ENCODE measurements around the gene TMEM158.

The TMEM158 gene

DNA sequence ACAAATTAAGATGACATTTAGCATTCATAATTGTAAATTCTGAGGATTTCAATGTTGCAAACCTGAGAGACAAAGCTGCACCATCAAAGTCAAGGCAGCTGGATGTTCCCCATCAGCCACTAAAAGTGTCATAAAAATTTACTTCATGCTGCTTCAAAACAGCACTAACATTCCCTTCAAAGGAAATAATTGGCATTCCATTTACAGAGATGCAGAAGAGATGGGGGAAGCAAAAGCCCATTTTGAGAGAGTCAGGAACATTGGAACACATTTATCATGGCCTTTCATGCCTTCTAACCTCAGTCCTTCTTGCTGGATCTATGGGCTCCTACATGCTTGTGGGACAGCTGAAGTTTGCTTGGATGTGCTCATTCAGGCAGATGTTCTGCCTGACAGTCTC lies 6.4 kb upstream of the TMEM158 start:
- no peak for DNase-seq (ENCODE audit: low spot score)

DNA sequence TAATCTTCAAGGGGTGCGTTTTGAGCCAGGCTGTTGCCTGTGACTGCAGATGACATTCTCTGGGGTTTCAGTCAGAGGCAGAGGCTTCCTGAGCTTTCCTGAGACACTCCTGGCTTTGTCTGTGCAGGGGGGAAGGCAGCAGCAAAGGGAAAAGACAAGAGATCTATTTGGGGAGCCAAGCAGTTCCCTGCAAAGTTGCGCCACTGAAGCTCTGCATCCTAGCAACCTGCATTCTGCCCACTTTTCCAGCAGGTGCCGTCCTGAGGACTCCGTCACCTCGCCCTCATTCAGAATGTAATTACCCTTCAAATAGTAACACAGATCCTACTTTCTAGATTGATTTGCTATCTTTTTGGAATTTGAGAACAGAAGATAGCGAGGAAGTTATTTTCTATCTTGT lies 1.9 kb upstream of the TMEM158 start:
- peak; percentile 52 for DNase-seq (ENCODE audit: low spot score)

DNA sequence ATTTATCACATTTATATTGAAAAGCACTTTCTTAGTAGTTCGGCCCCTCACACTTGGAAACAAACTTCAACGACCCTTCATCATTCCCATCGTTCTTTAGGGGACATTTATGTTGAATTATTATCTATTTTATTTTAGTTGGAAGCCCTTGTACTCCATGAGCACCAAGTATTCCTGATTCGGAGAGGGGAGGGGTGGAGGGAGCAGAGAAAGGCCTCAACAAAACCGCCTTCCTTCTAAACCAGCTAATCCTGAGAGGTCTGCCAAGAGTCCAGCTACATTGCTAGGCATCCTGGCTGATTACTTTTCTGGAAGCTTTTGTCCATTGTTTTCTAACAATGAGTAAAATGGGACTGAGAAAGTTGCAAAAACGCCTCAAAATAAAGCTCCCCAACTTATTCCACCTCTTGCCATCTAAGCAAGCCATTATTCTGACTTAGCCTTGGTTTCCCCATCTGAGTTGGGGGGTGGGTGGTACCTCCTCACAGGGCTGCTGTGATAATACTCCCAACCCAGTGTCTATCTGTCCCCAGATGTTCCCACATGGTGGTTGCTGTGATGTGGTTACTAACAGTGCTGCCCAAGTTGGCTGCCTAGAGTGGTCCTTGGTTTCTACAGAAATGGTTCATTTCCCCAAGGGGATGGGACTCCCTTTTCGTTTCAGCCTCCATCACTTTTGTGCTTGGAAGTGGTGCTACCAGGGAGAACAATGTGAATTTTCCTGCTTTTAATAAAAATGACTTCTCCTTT lies 1.2 kb upstream of the TMEM158 start:
- no peak for DNase-seq (ENCODE audit: low spot score)

DNA sequence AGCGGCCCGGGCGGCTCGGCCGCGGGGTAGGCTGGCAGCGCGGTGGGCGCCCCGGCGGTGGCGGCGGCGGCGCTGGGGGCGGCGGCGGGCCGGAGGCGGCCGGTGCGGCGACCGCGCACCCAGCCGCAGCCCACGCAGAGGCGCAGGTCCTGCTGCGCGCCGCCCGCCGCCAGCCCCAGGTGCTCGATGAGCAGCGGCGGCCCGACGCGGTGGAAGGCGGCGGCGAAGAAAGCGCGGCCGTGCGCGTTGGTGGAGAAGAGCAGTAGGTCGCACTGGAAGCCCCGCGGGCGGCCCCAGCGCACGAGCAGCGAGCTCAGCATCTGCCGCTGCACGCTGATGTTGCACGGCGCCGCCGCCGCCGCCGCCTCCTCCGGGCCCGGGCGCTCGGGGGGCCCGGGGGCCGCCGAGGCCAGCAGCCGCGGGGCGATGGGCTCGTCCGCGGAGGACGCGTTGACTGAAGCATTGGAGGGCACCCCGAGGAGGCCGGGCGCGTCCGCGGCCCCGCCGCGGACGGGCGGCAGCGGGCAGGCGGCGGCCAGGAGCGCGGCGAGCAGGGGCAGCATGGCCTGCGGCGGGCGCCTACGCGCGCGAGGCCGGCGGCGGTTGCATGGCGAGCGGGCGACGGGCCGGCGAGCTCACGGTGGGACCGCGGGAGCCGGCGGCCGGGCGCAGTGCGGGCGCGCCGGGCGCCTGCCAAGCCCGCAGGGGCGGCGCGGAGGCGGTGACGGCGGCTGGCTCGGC lies 452 bp downstream of the TMEM158 start:
- peak; percentile 44 for DNase-seq (ENCODE audit: low spot score)

DNA sequence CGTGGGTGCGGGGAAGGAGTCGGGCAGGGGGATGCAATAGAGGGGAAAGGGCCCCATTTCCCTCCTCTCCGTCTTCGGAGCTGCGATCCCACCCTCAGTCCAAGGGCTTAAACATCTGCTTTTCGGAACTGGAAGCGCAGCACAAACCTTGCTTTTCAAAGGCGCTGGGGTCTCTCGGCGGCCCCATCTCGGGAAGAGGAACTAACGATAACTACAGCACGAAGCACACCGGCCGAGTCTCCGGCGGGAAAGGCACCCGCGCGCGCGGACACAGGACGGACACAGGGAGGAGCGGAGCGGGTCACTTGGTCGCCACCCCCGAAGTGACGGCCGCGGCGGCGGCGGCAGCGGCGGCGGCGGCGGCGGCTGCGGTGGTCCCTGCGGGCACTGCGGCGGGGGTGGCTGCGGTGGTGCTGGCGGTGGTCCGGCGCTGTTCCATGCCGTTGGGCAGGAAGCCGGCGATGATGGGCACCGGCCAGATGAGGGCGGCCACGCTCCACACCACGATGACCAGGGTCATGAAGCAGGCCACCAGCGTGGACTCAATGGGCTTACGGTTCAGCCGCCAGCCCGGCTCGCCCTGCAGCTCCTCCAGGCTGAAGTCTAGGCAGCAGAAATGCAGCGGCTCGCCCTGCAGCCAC lies 1.1 kb downstream of the TMEM158 start:
- peak; percentile 93 for DNase-seq (ENCODE audit: low spot score)

DNA sequence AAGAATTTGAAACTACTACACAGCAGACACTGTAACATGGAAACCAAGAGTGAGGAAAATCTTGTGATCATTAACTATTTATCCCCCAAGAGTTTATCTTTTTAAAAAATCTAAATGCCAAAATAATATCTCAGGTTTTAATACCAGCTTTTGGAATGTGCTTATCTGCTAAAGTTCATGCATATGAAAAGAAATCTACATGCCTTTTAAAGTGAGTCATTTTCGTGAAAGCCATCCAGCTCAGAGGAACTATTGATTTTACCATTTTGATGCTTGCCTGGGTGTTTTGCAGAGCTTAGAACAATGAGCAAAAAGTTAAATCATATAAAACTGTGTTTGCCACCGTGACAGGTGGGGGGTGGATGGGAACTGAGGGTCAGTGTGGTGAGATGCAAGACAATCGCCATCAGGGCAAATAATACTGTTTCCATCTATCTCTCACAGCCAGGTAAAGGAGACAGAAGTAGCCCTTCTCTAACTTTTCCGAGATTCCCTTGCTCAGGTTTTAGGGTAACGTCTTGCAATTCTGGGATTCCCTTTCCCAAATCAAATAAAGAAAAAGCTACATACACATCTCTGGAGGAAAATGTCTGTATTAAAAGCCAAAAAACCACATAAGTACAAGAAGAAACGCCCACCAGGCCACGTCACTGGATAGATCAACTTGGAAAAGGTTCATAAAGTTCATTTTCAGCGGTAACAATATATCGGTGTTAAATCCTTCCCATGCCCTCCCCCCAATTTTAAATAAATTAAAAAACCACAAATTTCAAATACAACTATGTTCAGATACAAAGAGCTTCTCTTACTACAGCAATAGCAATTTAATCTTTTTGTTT lies 2.0 kb downstream of the TMEM158 start:
- DNase-seq (ENCODE audit: low spot score), result no peak

DNA sequence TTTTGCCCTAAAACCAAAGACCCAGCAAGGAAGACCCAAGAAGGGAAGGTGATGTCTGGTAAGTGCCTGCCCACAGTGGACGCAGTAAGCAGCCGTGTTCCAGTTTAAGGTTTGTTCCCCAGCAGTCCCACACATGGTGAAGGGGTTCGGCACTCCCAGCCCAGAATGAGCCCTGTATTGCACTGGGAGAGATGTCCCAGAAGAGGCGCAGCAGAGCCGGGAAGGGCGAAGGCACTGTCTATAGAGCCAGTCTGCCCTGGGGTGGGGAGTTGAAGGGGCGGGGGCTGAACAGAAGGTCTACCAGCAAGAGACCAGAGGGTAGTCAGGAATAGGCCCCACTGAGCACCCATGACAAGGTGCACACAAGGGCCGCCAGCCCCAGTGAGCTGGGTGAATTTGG lies 6.4 kb downstream of the TMEM158 start:
- no peak for DNase-seq (ENCODE audit: low spot score)

DNA sequence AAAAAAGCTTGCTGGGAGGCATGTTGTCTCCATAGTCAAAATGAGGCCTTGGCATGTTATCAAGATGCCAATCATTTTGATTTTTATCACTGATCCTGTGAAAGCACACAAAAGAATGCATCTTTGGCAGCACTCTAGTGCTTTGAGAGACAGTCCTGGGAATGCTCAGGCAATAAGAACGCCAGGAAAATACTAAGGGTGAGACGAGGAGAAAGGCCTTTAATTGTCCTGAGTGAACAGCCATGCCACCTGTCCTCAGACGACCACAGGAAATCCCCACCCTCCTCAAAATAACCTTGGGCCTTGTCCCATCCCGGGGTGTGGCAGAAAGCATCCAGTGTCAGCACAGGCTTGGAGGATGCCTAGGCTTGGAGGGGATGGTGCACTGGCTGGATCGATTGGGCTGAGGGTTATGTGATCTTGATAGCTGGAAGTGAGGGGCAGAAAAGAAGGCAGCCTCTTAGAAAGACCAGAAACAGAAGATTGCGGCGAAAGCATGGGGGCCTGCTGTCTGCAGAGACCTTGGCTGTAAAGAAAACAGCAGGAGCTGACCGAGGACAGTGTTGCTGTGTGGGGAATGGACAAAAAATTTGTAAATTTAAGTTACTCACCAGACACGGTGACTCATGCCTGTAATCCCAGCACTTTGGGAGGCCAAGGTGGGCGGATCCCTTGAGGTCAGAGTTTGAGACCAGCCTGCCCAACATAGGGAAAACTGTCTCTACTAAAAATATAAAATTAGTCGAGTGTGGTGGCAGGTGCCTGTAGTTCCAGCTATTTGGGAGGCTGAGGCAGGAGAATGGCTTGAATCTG lies 7.3 kb downstream of the TMEM158 start:
- DNase-seq (ENCODE audit: low spot score), result no peak

DNA sequence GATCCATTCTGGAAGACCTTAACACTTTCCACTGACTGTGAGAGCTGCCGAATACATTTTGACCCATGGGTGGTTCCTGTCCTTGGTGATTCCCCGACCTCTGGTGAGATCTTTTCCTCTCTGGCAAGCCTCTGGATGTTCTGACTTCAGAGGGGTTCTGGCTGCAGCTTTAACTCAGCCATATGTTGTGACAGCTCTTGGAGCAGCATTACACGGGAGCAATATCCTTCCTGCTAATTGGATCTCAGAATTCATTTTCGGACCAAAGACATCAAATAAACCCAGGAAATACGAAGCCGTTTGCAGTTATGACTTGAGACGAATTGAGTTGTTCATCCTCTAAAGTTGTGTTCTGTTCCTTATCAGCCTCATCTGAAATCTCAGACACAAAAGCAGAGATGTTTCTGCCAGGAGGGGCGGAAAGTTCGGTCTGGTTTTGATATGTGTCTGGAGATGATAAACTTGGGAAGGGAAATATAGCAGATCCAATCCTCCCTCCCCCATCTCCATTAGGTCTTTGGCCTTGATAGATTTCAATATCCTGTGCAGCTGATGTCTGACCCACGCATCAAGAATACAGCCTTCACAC lies 10.0 kb downstream of the TMEM158 start:
- no peak for DNase-seq (ENCODE audit: low spot score)

DNA sequence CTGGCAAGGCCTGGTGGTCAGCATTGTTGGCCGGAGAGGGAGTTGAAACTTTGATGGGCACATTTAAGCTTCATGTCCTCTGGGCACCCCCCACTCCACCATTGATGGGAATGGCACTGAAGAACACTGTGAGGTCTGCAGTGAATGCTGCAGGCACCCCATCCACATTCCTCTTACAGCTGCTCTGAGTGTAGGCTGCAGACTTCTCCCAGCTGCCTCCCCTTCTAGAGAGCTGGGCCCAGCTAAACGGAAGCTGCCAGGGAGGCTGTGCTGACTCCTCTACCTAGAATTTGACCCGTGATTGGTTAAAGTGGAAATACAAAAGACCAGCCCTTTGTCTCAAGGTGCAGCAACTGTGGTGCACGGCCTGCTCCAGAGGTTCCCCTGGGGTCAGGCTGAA lies 10.6 kb downstream of the TMEM158 start:
- DNase-seq (ENCODE audit: low spot score), result no peak

DNA sequence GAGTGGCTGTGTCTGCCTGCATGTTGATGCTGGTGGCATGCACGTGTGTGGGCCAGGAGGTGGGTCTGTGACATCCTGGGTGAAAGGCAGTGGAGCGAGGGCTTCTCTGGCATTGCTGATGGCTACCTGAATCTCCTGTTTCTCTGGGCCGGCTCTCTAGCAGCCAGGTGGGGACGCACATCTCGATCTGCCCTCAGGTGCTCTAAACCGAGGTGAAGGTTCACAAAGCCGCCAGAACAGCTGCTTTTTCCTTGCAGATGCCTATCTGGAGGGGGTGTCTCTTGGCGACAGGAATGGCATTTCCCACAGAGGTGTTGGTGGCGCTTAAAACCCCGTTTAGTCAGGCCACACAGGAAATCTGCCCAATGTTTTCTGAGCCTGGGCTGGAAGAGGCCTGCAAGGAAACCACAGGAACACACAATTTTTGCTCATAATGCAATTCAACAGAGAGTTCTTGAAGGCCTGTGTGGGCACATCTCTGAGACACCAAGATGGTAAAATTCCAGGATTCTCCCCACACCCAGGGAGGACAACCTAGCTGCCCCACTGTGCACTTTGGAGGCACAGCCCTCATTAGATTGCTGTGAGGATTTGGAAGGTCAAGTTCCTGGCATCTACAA lies 11.9 kb downstream of the TMEM158 start:
- no peak for DNase-seq (ENCODE audit: low spot score)

DNA sequence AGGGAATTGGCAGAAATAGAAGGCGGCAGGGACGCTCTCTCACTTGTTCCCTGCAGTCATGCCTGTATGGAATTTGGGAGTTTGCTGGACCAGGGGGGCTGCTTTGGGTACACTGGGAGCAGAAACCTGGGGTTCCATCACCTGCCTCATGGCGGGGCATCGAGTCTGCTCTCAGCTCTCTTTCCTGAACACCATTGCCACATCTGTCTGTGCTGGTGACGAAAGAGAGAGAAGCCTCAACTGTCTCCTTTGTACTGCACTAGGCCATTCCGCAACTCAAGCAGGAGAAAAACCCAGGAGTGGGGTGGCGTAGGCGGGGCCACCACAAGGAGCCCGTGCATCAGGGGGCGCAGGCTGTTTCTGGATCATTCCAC lies 14.0 kb downstream of the TMEM158 start:
- DNase-seq (ENCODE audit: low spot score), result no peak

DNA sequence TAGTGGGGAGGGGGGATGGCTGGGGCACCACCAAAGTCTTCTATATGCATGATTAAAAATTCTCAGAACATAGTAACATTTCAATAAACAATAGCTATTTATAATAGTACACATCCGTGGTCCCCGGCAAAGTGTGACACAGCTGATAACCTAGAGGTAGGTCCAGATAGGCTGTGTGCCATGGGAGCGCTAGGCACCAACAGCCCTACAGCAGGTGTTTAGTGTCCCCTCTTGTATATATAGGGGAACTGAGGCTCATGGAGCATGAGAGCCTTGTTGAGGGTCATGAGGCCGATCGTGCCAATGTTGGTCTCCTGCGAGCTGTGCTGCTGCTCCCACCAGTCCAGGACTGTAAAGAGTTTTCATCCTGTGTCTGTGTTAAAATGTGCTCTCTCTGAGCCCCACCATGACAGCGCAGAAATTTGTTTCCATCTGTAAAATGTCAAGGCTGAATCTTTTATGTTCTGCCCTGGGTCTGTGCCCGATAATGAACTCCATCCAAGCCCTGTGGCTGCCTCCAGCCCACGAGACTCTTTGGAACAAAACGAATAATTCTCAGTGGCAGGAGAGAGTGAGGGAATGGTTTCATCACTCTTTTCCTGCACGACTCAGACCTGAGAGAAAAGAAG lies 14.5 kb downstream of the TMEM158 start:
- DNase-seq (ENCODE audit: low spot score), result no peak

DNA sequence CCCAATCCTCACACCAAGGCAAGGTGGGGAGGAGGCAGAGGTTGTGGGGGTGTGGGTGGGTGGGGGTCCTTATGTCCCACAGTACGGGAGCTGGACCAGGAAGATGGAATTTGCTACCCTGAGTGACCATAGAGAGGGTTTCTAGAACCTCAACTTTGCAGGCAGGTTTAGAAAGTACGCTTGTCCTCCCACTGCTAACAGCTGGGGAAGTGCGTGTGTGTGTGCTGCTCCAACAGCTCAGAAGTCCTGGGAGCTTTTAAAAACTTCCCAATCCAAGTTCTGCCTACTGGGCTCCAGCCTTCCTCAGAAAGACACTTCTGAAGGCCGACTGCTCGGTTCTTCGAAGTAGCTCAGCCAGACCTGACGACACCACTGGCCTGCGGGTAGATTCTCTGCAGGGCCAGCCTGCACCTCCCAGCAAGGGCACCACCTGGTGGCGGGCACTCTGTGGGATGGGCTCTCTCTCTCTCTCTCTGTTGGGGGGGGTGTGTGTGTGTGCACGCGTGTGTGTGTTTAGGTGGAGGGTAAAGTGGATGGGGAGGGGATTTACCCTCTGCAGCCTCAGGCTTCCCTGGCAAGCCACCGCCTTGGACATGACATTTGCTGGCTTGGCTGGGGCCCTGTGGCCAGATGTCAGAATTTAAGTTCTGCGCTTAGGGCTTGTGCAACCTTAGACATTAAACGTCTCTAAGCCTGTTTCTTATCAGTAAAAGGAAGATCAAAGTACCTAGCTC lies 15.6 kb downstream of the TMEM158 start:
- DNase-seq (ENCODE audit: low spot score), result peak; percentile 79

DNA sequence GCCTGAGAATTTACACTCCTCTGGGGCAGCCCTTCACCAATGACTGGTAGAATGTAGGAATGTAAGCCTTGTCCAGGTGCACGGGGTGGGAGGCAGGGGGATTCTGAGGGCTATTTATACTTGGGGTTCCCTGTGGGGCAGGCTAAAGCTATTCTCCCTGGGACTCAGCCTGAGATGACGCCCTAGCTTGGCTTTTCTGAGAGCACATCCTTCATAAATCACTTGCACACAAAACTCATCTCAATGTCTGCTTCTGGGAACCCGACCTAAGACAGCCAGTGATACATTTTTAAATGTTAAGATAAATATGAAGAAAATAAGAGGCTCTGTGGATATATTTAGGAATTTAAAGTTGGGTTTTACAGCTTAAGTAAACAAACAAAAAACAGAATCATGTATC lies 16.6 kb downstream of the TMEM158 start:
- no peak for DNase-seq (ENCODE audit: low spot score)

DNA sequence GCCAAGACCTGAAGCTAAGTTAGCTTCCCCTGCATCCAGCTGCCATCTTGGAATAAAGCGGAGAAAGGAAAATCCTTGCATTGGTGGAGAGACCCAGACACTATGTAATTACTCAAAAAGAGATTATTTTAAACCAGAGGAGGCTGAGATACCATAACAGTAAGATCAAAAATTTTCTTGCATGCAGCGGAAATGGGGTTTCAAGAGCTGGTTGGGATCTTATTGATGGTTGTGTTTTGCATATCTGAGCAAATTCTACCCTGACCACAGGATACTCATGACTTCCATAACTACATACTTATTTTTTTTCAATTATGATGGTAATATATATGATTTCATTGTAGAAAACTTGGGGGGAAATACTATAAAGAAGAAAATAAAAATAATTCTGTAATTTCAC lies 17.5 kb downstream of the TMEM158 start:
- DNase-seq (ENCODE audit: low spot score), result no peak

DNA sequence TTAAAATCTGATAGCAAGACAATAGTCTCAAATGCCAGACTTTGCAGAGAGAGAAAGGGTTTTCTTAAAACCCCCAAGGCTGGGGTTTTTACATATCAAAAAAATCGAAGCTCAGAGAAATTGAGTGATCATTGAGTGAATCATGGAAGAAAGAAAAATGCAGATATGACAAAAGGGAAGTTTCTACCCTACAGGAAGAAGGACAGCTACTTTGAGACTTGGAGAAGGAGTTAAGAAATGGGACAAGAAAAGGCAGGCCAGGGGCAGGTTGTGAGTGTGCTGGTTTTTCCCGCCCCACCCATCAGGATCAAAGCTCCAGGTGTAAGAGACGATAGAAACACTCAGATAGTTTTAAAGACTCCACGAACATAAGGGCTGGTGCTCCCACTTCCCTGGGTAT lies 18.6 kb downstream of the TMEM158 start:
- DNase-seq (ENCODE audit: low spot score), result no peak

DNA sequence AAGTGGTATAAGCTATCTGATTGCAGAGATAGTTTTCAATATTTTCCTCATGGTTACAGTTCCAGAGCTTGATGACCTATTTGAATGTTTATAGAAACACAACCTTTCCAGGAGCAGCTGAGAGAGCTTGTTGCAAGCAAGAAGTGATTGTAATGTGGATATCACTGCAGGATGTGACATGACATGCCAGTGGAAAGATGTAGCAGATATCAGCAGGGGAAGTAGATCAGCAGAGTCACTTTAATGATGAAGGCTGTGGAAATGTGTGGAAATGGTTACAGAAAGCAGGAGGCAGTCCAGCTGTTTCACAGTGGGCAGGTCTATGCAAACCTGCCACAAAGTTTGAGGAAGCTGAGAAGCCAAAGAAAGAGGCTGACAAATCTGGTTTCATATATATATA lies 21.0 kb downstream of the TMEM158 start:
- DNase-seq (ENCODE audit: low spot score), result no peak

DNA sequence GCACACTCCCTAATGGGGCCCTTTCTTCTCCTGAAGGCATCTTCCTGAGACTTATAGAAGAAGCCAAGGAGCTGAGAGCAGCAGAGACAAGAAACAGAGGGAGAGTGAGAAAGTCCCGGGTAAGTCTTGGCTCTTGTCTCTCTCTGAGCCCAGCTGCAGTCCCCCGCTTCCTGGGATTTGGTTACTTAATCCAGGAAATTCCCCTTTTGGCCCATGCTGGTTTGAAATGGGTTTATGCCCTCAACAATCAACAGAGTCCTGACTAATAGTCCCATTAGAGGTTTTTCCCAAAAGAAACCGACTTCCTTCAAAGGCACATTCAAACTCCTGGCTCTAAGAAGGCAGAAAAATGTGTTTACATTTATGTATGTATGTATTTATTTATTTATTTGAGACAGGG lies 22.0 kb downstream of the TMEM158 start:
- no peak for DNase-seq (ENCODE audit: low spot score)

Data from HuH-7 (cell line).